Keratinocyte (primary cell): Measurements from ENCODE around the gene ZNF665.
"Not testable (repeated sequence)": the region's sequence is repeated elsewhere in the genome, so short reads cannot be mapped to it uniquely, and the experiment has no call there.

Source experiments
- EZH2 ChIP-seq: IDR thresholded peaks from one replicate; pipeline ENCODE4 v1.6.1; 2012; ENCODE audit warnings: inconsistent platforms, mild to moderate bottlenecking, low read length, moderate library complexity
- TF ChIP-seq, protein P1 (sequence below), 3 experiments: IDR thresholded peaks in 1 of 3; conservative IDR thresholded peaks in 1 of 3; optimal IDR thresholded peaks in 1 of 3; 2 replicates in 2 of 3; 3 replicates in 1 of 3; pipeline versions ENCODE3 to v1.5.1; 2011; ENCODE audit warnings: low read length in 3 of 3, mild to moderate bottlenecking in 3 of 3, moderate library complexity in 2 of 3, control low read depth in 1 of 3, inconsistent platforms in 1 of 3; ENCODE audit not compliant: insufficient read depth in 2 of 3; ENCODE audit errors: extremely low read depth in 1 of 3

DNA sequence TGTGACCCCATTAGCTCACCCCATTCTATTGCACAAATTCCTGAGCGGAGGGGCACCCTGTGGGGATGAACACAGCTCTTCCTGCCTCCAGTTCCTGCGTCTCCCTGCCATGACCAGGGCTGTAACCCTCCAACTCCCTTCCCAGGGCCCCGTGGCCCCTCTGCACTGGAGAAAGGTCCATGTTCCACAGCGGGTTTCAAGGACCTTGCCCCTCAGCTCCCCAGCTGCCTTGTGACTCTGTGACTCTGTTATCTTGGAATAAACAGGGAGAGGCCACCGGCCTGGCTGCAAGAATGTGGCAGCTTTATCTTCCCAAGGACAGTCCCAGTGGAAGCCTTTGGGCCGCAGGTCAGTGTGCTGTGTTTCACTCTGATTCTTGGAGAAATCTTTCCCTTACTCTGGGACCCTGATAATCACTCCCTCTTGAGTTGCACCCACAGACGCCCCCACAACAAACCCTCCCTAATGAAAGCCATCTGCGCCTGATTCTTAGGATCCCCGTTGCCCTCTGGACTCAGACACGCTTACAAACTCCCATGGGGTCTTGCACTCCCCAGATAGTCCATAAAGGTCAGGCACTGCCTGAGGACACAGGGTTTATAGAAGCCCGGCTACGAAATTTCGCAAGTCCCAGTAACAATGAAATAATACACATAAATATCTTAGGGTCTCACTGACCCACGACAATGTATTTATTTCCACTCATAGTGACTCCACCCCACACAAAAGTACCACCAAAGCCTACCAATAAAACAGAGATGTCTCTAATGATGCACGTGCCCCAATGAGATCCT lies 66.2 kb downstream of the ZNF665 start:
- TF ChIP-seq, protein P1, sequence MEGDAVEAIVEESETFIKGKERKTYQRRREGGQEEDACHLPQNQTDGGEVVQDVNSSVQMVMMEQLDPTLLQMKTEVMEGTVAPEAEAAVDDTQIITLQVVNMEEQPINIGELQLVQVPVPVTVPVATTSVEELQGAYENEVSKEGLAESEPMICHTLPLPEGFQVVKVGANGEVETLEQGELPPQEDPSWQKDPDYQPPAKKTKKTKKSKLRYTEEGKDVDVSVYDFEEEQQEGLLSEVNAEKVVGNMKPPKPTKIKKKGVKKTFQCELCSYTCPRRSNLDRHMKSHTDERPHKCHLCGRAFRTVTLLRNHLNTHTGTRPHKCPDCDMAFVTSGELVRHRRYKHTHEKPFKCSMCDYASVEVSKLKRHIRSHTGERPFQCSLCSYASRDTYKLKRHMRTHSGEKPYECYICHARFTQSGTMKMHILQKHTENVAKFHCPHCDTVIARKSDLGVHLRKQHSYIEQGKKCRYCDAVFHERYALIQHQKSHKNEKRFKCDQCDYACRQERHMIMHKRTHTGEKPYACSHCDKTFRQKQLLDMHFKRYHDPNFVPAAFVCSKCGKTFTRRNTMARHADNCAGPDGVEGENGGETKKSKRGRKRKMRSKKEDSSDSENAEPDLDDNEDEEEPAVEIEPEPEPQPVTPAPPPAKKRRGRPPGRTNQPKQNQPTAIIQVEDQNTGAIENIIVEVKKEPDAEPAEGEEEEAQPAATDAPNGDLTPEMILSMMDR (optimal IDR thresholded peaks at IDR 0.05 in 1 of 3, IDR thresholded peaks at IDR 0.05 in 1 of 3, conservative IDR thresholded peaks at IDR 0.05 in 1 of 3; ENCODE audit: extremely low read depth in 1 of 3, insufficient read depth in 2 of 3, low read length in 3 of 3), result not testable (repeated sequence)
- TF ChIP-seq EZH2, result not testable (repeated sequence)
